SK-N-SH treated with all-trans-retinoic acid at 6 μM for 48 hours (cell line): ENCODE measurements around the gene L1CAM.

Experiments
- ATAC-seq: fragments of 200-7000 bp; cut with Tn5 transposase; 3 replicates; pipeline ENCODE4 v1.9.1; 2020; ENCODE audit warnings: mild to moderate bottlenecking, moderate library complexity
- ARNTL ChIP-seq: fragments of 450-650 bp; formaldehyde crosslinking; IDR thresholded peaks from 2 replicates; pipeline ENCODE4 v1.5.0; 2020; ENCODE audit warnings: low read depth, mild to moderate bottlenecking, moderate library complexity, borderline replicate concordance
- BACH2 ChIP-seq: fragments of 250-450 bp; sonication (Bioruptor Pico); IDR thresholded peaks from 2 replicates; pipeline ENCODE4 v1.9.0; 2021; ENCODE audit warnings: mild to moderate bottlenecking, borderline replicate concordance
- CREB5 ChIP-seq: fragments of 250-450 bp; sonication (Bioruptor Pico); IDR thresholded peaks from 2 replicates; pipeline ENCODE4 v1.5.1; 2020; ENCODE audit warnings: low read depth, mild to moderate bottlenecking, moderate library complexity
- CSDC2 ChIP-seq: fragments of 250-450 bp; sonication (Bioruptor Pico); IDR thresholded peaks from 2 replicates; pipeline ENCODE4 v1.5.0; 2020; ENCODE audit warnings: mild to moderate bottlenecking, moderate library complexity
- ESRRG ChIP-seq: fragments of 250-450 bp; sonication (Bioruptor Pico); IDR thresholded peaks from 2 replicates; pipeline ENCODE4 v1.6.1; 2021; ENCODE audit warnings: mild to moderate bottlenecking
- GLIS3 ChIP-seq: fragments of 250-450 bp; sonication (Bioruptor Pico); IDR thresholded peaks from 2 replicates; pipeline ENCODE4 v1.5.0; 2020; ENCODE audit warnings: mild to moderate bottlenecking, moderate library complexity
- ISL1 ChIP-seq: fragments of 250-450 bp; sonication (Bioruptor Pico); IDR thresholded peaks from 2 replicates; pipeline ENCODE4 v2.1.2; 2022; ENCODE audit warnings: mild to moderate bottlenecking, moderate library complexity
- OSR1 ChIP-seq: fragments of 250-450 bp; sonication (Bioruptor Pico); IDR thresholded peaks from 2 replicates; pipeline ENCODE4 v1.8.0; 2022; ENCODE audit warnings: moderate library complexity, mild to moderate bottlenecking, inconsistent platforms
- PPARA ChIP-seq: fragments of 250-450 bp; sonication (Bioruptor Pico); IDR thresholded peaks from 2 replicates; pipeline ENCODE4 v1.5.0; 2020; ENCODE audit warnings: mild to moderate bottlenecking, borderline replicate concordance
- RARB ChIP-seq: fragments of 250-450 bp; sonication (Bioruptor Pico); IDR thresholded peaks from 2 replicates; pipeline ENCODE4 v1.8.0; 2021; ENCODE audit warnings: mild to moderate bottlenecking, moderate library complexity
- SNAI2 ChIP-seq: fragments of 250-450 bp; sonication (Bioruptor Pico); IDR thresholded peaks from 2 replicates; pipeline ENCODE4 v1.5.0; 2020; ENCODE audit warnings: mild to moderate bottlenecking, moderate library complexity
- TCF4 ChIP-seq: fragments of 250-450 bp; sonication (Bioruptor Pico); IDR thresholded peaks from 2 replicates; pipeline ENCODE4 v1.8.0; 2021; ENCODE audit warnings: mild to moderate bottlenecking, moderate library complexity, borderline replicate concordance
- TOX ChIP-seq: fragments of 250-450 bp; sonication (Bioruptor Pico); IDR thresholded peaks from 2 replicates; pipeline ENCODE4 v1.8.0; 2021; ENCODE audit warnings: mild to moderate bottlenecking, moderate library complexity, borderline replicate concordance
- TSHZ2 ChIP-seq: fragments of 250-450 bp; sonication (Bioruptor Pico); IDR thresholded peaks from 2 replicates; pipeline ENCODE4 v1.5.0; 2020; ENCODE audit warnings: mild to moderate bottlenecking, moderate library complexity
- ZC3H10 ChIP-seq: fragments of 250-450 bp; sonication (Bioruptor Pico); IDR thresholded peaks from 2 replicates; pipeline ENCODE4 v1.5.1; 2021; ENCODE audit warnings: mild to moderate bottlenecking, moderate library complexity
- ZFP3 ChIP-seq: fragments of 250-450 bp; sonication (Bioruptor Pico); IDR thresholded peaks from 2 replicates; pipeline ENCODE4 v1.5.0; 2020; ENCODE audit warnings: mild to moderate bottlenecking, moderate library complexity
- ZFP30 ChIP-seq: fragments of 450-650 bp; formaldehyde crosslinking; IDR thresholded peaks from 2 replicates; pipeline ENCODE4 v1.5.0; 2022; ENCODE audit warnings: mild to moderate bottlenecking, moderate library complexity
- ZNF565 ChIP-seq: fragments of 450-650 bp; formaldehyde crosslinking; conservative IDR thresholded peaks from 2 replicates; pipeline ENCODE4 v1.5.0; 2020; ENCODE audit warnings: low read depth, mild to moderate bottlenecking, moderate library complexity
- ZNF70 ChIP-seq: fragments of 450-650 bp; formaldehyde crosslinking; IDR thresholded peaks from 2 replicates; pipeline ENCODE4 v1.5.0; 2020; ENCODE audit warnings: mild to moderate bottlenecking, moderate library complexity
- TF ChIP-seq, protein P1 (sequence below): fragments of 250-450 bp; sonication (Bioruptor Pico); IDR thresholded peaks from 2 replicates; pipeline ENCODE4 v1.8.0; 2020; ENCODE audit warnings: mild to moderate bottlenecking, moderate library complexity, borderline replicate concordance

L1CAM gene

DNA sequence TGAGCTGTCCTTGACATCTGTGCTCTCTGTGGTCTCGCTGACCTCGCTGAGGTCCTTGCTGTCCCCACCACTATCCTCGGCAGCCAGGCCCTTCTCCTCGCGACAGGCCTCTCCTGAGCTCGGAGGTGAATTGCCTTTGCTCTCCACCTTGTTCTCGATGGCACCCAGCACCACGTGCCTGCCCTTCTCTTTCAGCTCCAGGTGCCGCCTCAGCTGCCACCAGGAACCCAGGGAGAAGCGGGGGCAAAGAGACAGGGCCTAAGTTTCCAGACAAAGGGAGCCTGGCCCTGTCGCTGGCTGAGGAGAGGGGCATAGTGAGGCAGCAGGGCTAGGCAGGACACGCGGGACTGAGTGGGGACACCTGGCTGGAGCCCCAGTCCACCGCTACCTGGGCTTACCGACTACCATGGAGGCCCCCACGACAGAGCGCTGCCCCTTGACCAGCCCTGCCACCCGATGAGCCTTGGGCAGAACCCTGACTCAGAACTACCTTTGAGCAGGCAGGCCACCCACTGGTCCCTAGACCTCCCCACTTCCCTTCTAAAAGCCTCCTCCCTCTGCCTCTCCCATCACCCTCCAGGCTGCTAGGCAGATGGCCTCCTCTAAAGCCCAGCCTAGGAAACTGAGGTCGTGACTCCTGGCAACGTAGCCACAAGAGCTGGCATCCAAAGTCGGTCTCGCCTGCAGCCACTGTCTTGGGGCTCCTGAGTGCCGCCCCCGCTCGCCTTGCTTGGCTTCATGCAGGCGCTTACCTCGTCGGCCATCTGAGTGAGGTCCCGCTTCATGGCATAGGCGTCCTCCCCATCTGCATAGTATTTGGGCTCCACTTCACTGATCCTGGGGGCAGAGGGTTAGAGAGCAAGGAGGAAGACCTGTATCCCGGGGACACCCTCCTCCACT, 44.3 kb upstream of the L1CAM start:
- TF ChIP-seq, protein P1, sequence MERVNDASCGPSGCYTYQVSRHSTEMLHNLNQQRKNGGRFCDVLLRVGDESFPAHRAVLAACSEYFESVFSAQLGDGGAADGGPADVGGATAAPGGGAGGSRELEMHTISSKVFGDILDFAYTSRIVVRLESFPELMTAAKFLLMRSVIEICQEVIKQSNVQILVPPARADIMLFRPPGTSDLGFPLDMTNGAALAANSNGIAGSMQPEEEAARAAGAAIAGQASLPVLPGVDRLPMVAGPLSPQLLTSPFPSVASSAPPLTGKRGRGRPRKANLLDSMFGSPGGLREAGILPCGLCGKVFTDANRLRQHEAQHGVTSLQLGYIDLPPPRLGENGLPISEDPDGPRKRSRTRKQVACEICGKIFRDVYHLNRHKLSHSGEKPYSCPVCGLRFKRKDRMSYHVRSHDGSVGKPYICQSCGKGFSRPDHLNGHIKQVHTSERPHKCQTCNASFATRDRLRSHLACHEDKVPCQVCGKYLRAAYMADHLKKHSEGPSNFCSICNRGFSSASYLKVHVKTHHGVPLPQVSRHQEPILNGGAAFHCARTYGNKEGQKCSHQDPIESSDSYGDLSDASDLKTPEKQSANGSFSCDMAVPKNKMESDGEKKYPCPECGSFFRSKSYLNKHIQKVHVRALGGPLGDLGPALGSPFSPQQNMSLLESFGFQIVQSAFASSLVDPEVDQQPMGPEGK: no peak
- no peak for TF ChIP-seq ZNF565 (CRISPR knock-in tag)
- no peak for TF ChIP-seq ZC3H10 (CRISPR knock-in tag)
- no peak for TF ChIP-seq SNAI2 (CRISPR knock-in tag)
- no peak for TF ChIP-seq PPARA (CRISPR knock-in tag)
- TF ChIP-seq ZNF70 (CRISPR knock-in tag): no peak
- TF ChIP-seq CREB5 (CRISPR knock-in tag): no peak
- TF ChIP-seq TOX: no peak
- no peak for TF ChIP-seq ESRRG (CRISPR knock-in tag)
- no peak for TF ChIP-seq ZFP3 (CRISPR knock-in tag)
- no peak for TF ChIP-seq GLIS3 (CRISPR knock-in tag)
- no peak for TF ChIP-seq ISL1 (CRISPR knock-in tag)
- TF ChIP-seq TSHZ2 (CRISPR knock-in tag): no peak
- TF ChIP-seq ARNTL (CRISPR knock-in tag): no peak
- TF ChIP-seq CSDC2: no peak
- no peak for TF ChIP-seq RARB (CRISPR knock-in tag)
- no peak for TF ChIP-seq OSR1 (CRISPR knock-in tag)

DNA sequence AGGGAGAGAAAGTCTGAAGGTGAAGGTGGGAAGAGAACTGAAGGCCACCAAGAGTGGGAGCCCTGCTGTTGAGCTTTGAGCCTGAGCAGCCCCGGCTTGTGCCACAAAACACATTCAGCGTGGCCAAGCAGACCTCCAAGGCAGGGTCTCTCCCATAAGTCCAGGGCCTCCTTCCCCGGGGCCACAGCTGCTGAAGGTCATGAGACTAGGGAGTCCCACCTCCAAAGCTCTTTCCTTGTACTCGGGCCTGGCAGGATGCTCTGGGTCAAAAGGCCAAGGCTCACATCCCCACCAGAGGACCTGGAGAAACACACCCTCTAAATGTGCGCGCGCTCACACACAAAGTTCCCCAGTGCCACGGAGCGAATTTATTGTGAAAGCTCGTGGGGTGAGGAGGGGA, 43.6 kb upstream of the L1CAM start:
- no peak for ATAC-seq
- TF ChIP-seq ISL1 (CRISPR knock-in tag): no peak
- TF ChIP-seq ZFP3 (CRISPR knock-in tag): no peak
- no peak for TF ChIP-seq ZFP30 (CRISPR knock-in tag)
- no peak for TF ChIP-seq GLIS3 (CRISPR knock-in tag)
- TF ChIP-seq OSR1 (CRISPR knock-in tag): no peak
- TF ChIP-seq CREB5 (CRISPR knock-in tag): no peak
- no peak for TF ChIP-seq ESRRG (CRISPR knock-in tag)
- no peak for TF ChIP-seq TSHZ2 (CRISPR knock-in tag)
- no peak for TF ChIP-seq BACH2

More for the DNA sequence above, 44.3 kb upstream of the L1CAM start:
- no peak for ATAC-seq

DNA sequence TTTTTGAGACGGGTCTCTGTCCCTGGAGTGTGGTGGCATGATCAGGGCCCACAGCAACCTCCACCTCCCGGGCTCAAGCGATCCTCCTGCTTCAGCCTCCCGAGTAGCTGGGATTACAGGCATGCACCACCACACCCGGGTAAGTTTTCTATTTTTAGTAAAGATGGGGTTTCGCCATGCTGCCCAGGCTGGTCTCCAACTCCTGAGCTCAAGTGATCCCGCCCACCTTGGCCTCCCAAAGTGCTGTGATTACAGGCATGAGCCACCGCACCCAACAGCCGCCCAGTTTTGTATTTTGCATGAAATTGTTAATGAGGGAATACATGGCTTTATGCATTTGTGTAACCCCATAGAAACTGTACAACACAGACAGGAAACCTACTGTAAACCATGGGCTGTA, 42.9 kb upstream of the L1CAM start:
- TF ChIP-seq CSDC2 (no peak), ZNF565 (CRISPR knock-in tag) (no peak), ARNTL (CRISPR knock-in tag) (no peak), TCF4 (no peak), OSR1 (CRISPR knock-in tag) (no peak), ISL1 (CRISPR knock-in tag) (no peak), ZNF70 (CRISPR knock-in tag) (no peak), BACH2 (no peak), ZC3H10 (CRISPR knock-in tag) (no peak), PPARA (CRISPR knock-in tag) (no peak), ZFP30 (CRISPR knock-in tag) (no peak), SNAI2 (CRISPR knock-in tag) (no peak), RARB (CRISPR knock-in tag) (no peak), CREB5 (CRISPR knock-in tag) (no peak), ESRRG (CRISPR knock-in tag) (no peak)
- TF ChIP-seq, protein P1: no peak
- TF ChIP-seq, all 23 proteins: peak for 0
- ATAC-seq: no peak
